Fibroblast of the conjunctiva (primary cell): ENCODE measurements around the gene MYT1.

ENCODE experiments used
- DNase-seq: peaks from one replicate; pipeline ENCODE4 v3.0.0-alpha.2; 2010; ENCODE audit warnings: low read depth

Gene MYT1

GRCh38 chr20:64219202-64219601 is 55.0 kb downstream of the MYT1 start:
- DNase-seq: no peak

GRCh38 chr20:64219730-64220129 is 55.5 kb downstream of the MYT1 start:
- no peak for DNase-seq

GRCh38 chr20:64220420-64220819 is 56.2 kb downstream of the MYT1 start:
- no peak for DNase-seq

- no peak for DNase-seq
Measured at GRCh38 chr20:64220891-64221527, 56.8 kb downstream of the MYT1 start.

GRCh38 chr20:64222291-64222735 is 58.1 kb downstream of the MYT1 start:
- no peak for DNase-seq

- DNase-seq: no peak
Measured at GRCh38 chr20:64222851-64223525, 58.7 kb downstream of the MYT1 start.

- DNase-seq: no peak
Measured at GRCh38 chr20:64223526-64224067, 59.3 kb downstream of the MYT1 start.

- peak; percentile 24 for DNase-seq
Measured at GRCh38 chr20:64224351-64225170, 60.3 kb downstream of the MYT1 start.

- DNase-seq: no peak
Measured at GRCh38 chr20:64225171-64225595, 60.9 kb downstream of the MYT1 start.

- DNase-seq: no peak
Measured at GRCh38 chr20:64225828-64226598, 61.8 kb downstream of the MYT1 start.

- DNase-seq: no peak
Measured at GRCh38 chr20:64226686-64227580, 62.7 kb downstream of the MYT1 start.

- no peak for DNase-seq
Measured at GRCh38 chr20:64228086-64228653, 63.9 kb downstream of the MYT1 start.

GRCh38 chr20:64228751-64229506 is 64.7 kb downstream of the MYT1 start:
- no peak for DNase-seq

GRCh38 chr20:64229507-64230061 is 65.3 kb downstream of the MYT1 start:
- no peak for DNase-seq

GRCh38 chr20:64230461-64231145 is 66.4 kb downstream of the MYT1 start:
- no peak for DNase-seq

- no peak for DNase-seq
Measured at GRCh38 chr20:64231621-64232550, 67.6 kb downstream of the MYT1 start.

- DNase-seq: no peak
Measured at GRCh38 chr20:64232794-64233193, 68.5 kb downstream of the MYT1 start.

GRCh38 chr20:64233725-64234124 is 69.5 kb downstream of the MYT1 start:
- DNase-seq: no peak
